ENCODE data around the gene RGS14.

DNA sequence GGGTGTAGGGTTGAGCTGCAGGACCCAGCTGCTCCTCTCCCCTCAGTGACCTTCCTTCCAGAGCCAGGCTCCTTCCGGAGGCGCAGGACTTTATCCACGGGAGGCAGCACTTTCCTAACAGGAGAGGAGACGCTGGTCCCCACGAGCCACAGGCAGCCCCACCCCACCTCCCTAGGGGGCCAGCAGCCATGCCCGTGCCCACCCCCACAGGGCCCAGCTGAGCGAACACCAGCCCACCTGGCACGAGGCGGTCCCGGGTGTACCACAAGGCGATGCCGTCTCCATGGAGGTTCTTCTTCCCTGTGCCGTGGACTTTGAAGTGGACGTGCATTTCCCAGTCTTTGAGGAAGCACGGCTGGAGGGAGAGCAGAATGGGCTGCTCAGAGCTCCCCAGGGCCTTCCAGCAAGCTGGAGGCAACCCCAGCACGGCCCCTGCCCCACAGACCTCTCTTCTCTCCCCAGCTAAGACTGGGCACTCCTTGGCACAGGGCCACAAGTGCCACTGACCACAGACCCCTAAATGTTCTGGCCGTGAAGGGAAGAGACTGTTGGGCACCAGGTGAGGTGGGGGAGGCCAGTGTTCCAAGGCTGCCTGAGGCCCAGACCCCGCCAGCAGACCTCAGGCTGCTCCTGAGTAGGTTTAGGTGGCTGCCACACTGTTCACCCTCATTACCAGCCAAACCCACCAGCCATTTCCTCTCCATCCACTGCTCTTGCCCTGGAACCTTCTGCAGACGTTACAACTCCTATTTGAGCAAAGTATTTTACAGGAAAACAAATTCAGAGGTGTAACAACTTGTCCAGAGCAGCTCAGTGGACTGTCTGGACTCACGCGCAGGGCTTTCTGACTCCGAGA lies 19.2 kb upstream of the RGS14 start:
- TF ChIP-seq, protein P1, sequence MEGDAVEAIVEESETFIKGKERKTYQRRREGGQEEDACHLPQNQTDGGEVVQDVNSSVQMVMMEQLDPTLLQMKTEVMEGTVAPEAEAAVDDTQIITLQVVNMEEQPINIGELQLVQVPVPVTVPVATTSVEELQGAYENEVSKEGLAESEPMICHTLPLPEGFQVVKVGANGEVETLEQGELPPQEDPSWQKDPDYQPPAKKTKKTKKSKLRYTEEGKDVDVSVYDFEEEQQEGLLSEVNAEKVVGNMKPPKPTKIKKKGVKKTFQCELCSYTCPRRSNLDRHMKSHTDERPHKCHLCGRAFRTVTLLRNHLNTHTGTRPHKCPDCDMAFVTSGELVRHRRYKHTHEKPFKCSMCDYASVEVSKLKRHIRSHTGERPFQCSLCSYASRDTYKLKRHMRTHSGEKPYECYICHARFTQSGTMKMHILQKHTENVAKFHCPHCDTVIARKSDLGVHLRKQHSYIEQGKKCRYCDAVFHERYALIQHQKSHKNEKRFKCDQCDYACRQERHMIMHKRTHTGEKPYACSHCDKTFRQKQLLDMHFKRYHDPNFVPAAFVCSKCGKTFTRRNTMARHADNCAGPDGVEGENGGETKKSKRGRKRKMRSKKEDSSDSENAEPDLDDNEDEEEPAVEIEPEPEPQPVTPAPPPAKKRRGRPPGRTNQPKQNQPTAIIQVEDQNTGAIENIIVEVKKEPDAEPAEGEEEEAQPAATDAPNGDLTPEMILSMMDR (IDR thresholded peaks at IDR 0.05): no peak
- TF ChIP-seq ZFX (IDR thresholded peaks at IDR 0.05; ENCODE audit: borderline replicate concordance): no peak
